ENCODE measurements around the gene RTP5.

The RTP5 gene

GRCh38 chr2:241885291-241885945, 15.9 kb downstream of the RTP5 start:
- no peak overlapping the region for H3K4me3 ChIP-seq (ENCODE audit: low read depth, low read length)
- no peaks in the 10 kb centered on the region for H3K79me2 ChIP-seq (ENCODE audit: control insufficient read depth, insufficient read depth, low read length, unreplicated experiment)
- H3K27me3 ChIP-seq (ENCODE audit: insufficient read depth, low read length) = no peaks in the 10 kb centered on the region
- no peak overlapping the region for H2AFZ ChIP-seq (ENCODE audit: low read length, unreplicated experiment)
- no peaks in the 10 kb centered on the region for H3K36me3 ChIP-seq (ENCODE audit: insufficient read depth, low read length)
- H3K4me1 ChIP-seq (ENCODE audit: control insufficient read depth, insufficient read depth, low read length, unreplicated experiment) = peaks cover 19% of the 10 kb centered on the region
- H3K27ac ChIP-seq (ENCODE audit: low read depth, low read length) = no peak overlapping the region

- Histone ChIP-seq H3K27me3 (ENCODE audit: insufficient read depth, low read length) (no peaks in the 10 kb centered on the region), H3K4me1 (ENCODE audit: control insufficient read depth, insufficient read depth, low read length, unreplicated experiment) (peaks cover 14% of the 10 kb centered on the region), H3K36me3 (ENCODE audit: insufficient read depth, low read length) (no peaks in the 10 kb centered on the region), H3K79me2 (ENCODE audit: control insufficient read depth, insufficient read depth, low read length, unreplicated experiment) (no peaks in the 10 kb centered on the region), H3K4me3 (ENCODE audit: low read depth, low read length) (no peak overlapping the region), H3K27ac (ENCODE audit: low read depth, low read length) (no peak overlapping the region), H2AFZ (ENCODE audit: low read length, unreplicated experiment) (no peak overlapping the region)
These were observed 16.6 kb downstream of the RTP5 start for GRCh38 chr2:241885946-241886643.

GRCh38 chr2:241886840-241887447, 17.4 kb downstream of the RTP5 start:
- Histone ChIP-seq H3K4me3 (ENCODE audit: low read depth, low read length) (no peak overlapping the region), H2AFZ (ENCODE audit: low read length, unreplicated experiment) (no peak overlapping the region), H3K27ac (ENCODE audit: low read depth, low read length) (no peak overlapping the region), H3K36me3 (ENCODE audit: insufficient read depth, low read length) (no peaks in the 10 kb centered on the region), H3K79me2 (ENCODE audit: control insufficient read depth, insufficient read depth, low read length, unreplicated experiment) (no peaks in the 10 kb centered on the region), H3K4me1 (ENCODE audit: control insufficient read depth, insufficient read depth, low read length, unreplicated experiment) (peaks cover 11% of the 10 kb centered on the region), H3K27me3 (ENCODE audit: insufficient read depth, low read length) (no peaks in the 10 kb centered on the region)

GRCh38 chr2:241887806-241888522, 18.4 kb downstream of the RTP5 start:
- Histone ChIP-seq H3K4me3 (ENCODE audit: low read depth, low read length) (no peak overlapping the region), H3K36me3 (ENCODE audit: insufficient read depth, low read length) (no peaks in the 10 kb centered on the region), H3K27ac (ENCODE audit: low read depth, low read length) (no peak overlapping the region), H3K79me2 (ENCODE audit: control insufficient read depth, insufficient read depth, low read length, unreplicated experiment) (no peaks in the 10 kb centered on the region), H2AFZ (ENCODE audit: low read length, unreplicated experiment) (no peak overlapping the region), H3K4me1 (ENCODE audit: control insufficient read depth, insufficient read depth, low read length, unreplicated experiment) (peaks cover 3% of the 10 kb centered on the region), H3K27me3 (ENCODE audit: insufficient read depth, low read length) (no peaks in the 10 kb centered on the region)

GRCh38 chr2:241888641-241889040, 19.1 kb downstream of the RTP5 start:
- Histone ChIP-seq H3K4me3 (ENCODE audit: low read depth, low read length) (no peak overlapping the region), H3K36me3 (ENCODE audit: insufficient read depth, low read length) (no peaks in the 10 kb centered on the region), H3K27me3 (ENCODE audit: insufficient read depth, low read length) (no peaks in the 10 kb centered on the region), H3K79me2 (ENCODE audit: control insufficient read depth, insufficient read depth, low read length, unreplicated experiment) (no peaks in the 10 kb centered on the region), H3K4me1 (ENCODE audit: control insufficient read depth, insufficient read depth, low read length, unreplicated experiment) (no peaks in the 10 kb centered on the region), H2AFZ (ENCODE audit: low read length, unreplicated experiment) (no peak overlapping the region), H3K27ac (ENCODE audit: low read depth, low read length) (no peak overlapping the region)

GRCh38 chr2:241890524-241891235, 21.2 kb downstream of the RTP5 start:
- no peaks in the 10 kb centered on the region for H3K4me1 ChIP-seq (ENCODE audit: control insufficient read depth, insufficient read depth, low read length, unreplicated experiment)
- no peak overlapping the region for H2AFZ ChIP-seq (ENCODE audit: low read length, unreplicated experiment)
- no peak overlapping the region for H3K4me3 ChIP-seq (ENCODE audit: low read depth, low read length)
- no peaks in the 10 kb centered on the region for H3K79me2 ChIP-seq (ENCODE audit: control insufficient read depth, insufficient read depth, low read length, unreplicated experiment)
- H3K27ac ChIP-seq (ENCODE audit: low read depth, low read length) = no peak overlapping the region
- no peaks in the 10 kb centered on the region for H3K36me3 ChIP-seq (ENCODE audit: insufficient read depth, low read length)
- H3K27me3 ChIP-seq (ENCODE audit: insufficient read depth, low read length) = no peaks in the 10 kb centered on the region

GRCh38 chr2:241891315-241891987, 21.9 kb downstream of the RTP5 start:
- Histone ChIP-seq H3K27ac (ENCODE audit: low read depth, low read length) (no peak overlapping the region), H2AFZ (ENCODE audit: low read length, unreplicated experiment) (no peak overlapping the region), H3K4me3 (ENCODE audit: low read depth, low read length) (no peak overlapping the region), H3K4me1 (ENCODE audit: control insufficient read depth, insufficient read depth, low read length, unreplicated experiment) (no peaks in the 10 kb centered on the region), H3K79me2 (ENCODE audit: control insufficient read depth, insufficient read depth, low read length, unreplicated experiment) (no peaks in the 10 kb centered on the region), H3K27me3 (ENCODE audit: insufficient read depth, low read length) (no peaks in the 10 kb centered on the region), H3K36me3 (ENCODE audit: insufficient read depth, low read length) (no peaks in the 10 kb centered on the region)

- Histone ChIP-seq H3K27me3 (ENCODE audit: insufficient read depth, low read length) (no peaks in the 10 kb centered on the region), H3K36me3 (ENCODE audit: insufficient read depth, low read length) (no peaks in the 10 kb centered on the region), H3K27ac (ENCODE audit: low read depth, low read length) (no peak overlapping the region), H2AFZ (ENCODE audit: low read length, unreplicated experiment) (no peak overlapping the region), H3K4me3 (ENCODE audit: low read depth, low read length) (no peak overlapping the region), H3K4me1 (ENCODE audit: control insufficient read depth, insufficient read depth, low read length, unreplicated experiment) (no peaks in the 10 kb centered on the region), H3K79me2 (ENCODE audit: control insufficient read depth, insufficient read depth, low read length, unreplicated experiment) (no peaks in the 10 kb centered on the region)
These were observed 22.4 kb downstream of the RTP5 start for GRCh38 chr2:241891988-241892298.

- no peaks in the 10 kb centered on the region for H3K27me3 ChIP-seq (ENCODE audit: insufficient read depth, low read length)
- H3K4me3 ChIP-seq (ENCODE audit: low read depth, low read length) = no peak overlapping the region
- H3K4me1 ChIP-seq (ENCODE audit: control insufficient read depth, insufficient read depth, low read length, unreplicated experiment) = no peaks in the 10 kb centered on the region
- no peaks in the 10 kb centered on the region for H3K36me3 ChIP-seq (ENCODE audit: insufficient read depth, low read length)
- no peaks in the 10 kb centered on the region for H3K79me2 ChIP-seq (ENCODE audit: control insufficient read depth, insufficient read depth, low read length, unreplicated experiment)
- H2AFZ ChIP-seq (ENCODE audit: low read length, unreplicated experiment) = no peak overlapping the region
- no peak overlapping the region for H3K27ac ChIP-seq (ENCODE audit: low read depth, low read length)
These were observed 23.0 kb downstream of the RTP5 start for GRCh38 chr2:241892299-241893137.
